Fibroblast of lung (primary cell): ENCODE data around the gene SLC34A1.

Source experiments
- EZH2 ChIP-seq: IDR thresholded peaks from 2 replicates; pipeline ENCODE4 v1.5.1; 2012; ENCODE audit warnings: low read length, control low read depth, mild to moderate bottlenecking; ENCODE audit errors: missing control alignments
- TF ChIP-seq, protein P1 (sequence below), 2 donors: IDR thresholded peaks in 1 of 2; conservative IDR thresholded peaks in 1 of 2; 1 replicate in 1 of 2; 2 replicates in 1 of 2; pipeline ENCODE4 v1.5.1; 2011 to 2012; ENCODE audit warnings: low read length in 2 of 2, control low read depth in 1 of 2, inconsistent platforms in 1 of 2, low read depth in 1 of 2, mild to moderate bottlenecking in 1 of 2

DNA sequence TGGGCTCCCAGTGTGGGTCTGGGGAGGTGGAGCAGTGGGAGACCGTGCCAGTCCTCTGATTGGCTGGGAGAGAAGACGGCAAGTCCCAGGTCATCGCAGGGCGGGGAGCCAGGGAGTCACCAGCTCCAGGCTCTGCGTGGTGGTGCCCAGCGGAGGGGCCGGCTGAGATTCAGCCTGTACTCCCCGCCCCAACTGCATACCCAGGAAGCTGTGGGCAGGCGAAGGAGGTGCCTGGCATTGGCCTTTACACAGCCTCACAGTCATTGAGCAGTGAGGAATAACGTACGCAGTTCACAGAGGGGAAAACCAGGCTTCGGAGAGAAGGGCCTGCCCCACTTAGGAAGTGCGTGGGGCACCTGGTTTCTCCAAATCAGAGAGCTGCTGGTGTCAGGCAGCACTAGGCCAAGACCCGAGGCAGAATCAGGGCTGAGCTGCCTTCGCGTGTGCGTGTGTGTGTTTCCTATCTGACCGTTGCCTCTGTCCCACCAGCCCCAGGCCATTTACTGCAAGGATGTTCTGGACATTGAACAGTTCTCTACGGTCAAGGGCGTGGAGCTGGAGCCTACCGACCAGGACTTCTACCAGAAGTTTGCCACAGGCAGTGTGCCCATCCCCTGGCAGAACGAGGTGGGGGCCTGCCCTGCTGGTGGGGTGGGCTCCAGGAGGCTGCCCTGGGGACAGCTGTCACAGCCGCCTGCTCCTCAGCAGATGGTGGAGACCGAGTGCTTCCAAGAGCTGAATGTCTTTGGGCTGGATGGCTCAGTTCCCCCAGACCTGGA is 56.2 kb downstream of the SLC34A1 start:
- TF ChIP-seq, protein P1, sequence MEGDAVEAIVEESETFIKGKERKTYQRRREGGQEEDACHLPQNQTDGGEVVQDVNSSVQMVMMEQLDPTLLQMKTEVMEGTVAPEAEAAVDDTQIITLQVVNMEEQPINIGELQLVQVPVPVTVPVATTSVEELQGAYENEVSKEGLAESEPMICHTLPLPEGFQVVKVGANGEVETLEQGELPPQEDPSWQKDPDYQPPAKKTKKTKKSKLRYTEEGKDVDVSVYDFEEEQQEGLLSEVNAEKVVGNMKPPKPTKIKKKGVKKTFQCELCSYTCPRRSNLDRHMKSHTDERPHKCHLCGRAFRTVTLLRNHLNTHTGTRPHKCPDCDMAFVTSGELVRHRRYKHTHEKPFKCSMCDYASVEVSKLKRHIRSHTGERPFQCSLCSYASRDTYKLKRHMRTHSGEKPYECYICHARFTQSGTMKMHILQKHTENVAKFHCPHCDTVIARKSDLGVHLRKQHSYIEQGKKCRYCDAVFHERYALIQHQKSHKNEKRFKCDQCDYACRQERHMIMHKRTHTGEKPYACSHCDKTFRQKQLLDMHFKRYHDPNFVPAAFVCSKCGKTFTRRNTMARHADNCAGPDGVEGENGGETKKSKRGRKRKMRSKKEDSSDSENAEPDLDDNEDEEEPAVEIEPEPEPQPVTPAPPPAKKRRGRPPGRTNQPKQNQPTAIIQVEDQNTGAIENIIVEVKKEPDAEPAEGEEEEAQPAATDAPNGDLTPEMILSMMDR (conservative IDR thresholded peaks at IDR 0.05 in 1 of 2, IDR thresholded peaks at IDR 0.05 in 1 of 2; ENCODE audit: low read depth in 1 of 2, low read length in 2 of 2) = no peak
- TF ChIP-seq EZH2 = no peak
